HG03460 (cell line): ENCODE data around the gene OSER1.

Experiments used
- ATAC-seq: cut with Tn5 transposase; IDR thresholded peaks from one replicate; pipeline ENCODE4 v1.9.1; 2021; ENCODE audit not compliant: unreplicated experiment

Gene OSER1

GRCh38 chr20:44180814-44181213 lies 29.8 kb downstream of the OSER1 start:
- ATAC-seq = no peak

GRCh38 chr20:44176833-44177534 lies 33.6 kb downstream of the OSER1 start:
- ATAC-seq = no peak

DNA sequence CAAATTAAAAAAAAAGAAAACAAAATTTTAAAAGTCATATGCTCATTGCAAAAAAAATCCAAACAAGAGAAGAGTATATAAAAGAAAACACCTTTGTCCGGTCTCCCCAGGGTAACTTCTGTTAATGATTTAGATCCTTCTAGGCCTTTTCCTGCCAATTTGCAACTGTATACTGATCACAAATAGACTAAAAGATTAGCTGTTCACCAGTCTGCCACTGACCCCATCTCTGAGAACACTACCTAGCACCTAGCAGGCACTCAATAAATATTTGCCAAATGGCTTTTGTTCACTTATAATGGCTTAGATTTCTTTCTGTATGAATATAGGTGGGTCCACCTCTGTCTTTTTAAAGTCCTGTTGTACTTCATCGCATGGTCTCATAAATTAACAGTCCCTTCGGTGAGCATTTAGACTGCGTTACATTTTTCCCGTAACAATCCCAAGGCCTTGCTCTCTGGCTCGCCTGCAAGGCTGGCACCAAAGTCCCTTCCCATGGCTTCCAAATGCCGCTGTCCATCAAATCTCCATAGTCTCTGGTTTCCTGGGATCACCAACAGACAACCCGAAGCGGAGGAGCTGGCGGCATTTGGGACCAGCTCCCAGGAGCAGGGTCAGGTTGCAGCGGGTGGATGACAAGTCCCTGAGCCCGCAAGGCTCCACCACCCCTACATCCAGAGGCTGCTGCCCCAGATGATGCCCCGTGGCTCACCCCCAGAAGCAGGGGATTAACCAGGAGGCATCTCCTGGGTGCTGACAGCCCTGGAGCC lies 35.4 kb downstream of the OSER1 start:
- no peak for ATAC-seq

- ATAC-seq = no peak
Measured at GRCh38 chr20:44173846-44174245, 36.7 kb downstream of the OSER1 start.

GRCh38 chr20:44173116-44173515 lies 37.5 kb downstream of the OSER1 start:
- ATAC-seq = no peak

DNA sequence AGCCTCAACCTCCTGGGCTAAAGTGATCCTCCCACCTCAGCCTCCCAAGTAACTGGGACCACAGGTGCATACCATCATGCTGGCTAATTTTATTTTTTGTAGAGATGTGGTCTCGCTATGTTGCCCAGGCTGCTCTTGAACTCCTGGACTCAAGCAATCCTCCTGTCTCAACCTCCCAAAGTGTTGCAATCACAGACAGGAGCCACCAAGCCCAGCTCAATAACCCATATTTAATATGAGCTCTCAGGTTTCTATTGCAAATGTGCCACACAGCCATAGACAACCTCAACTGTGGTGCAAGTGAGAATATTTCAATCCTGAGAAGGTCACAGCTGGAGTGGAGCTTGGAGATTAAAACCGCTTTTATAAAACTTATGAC lies 38.0 kb downstream of the OSER1 start:
- no peak for ATAC-seq

- no peak for ATAC-seq
Measured at GRCh38 chr20:44171775-44172571, 38.6 kb downstream of the OSER1 start.

GRCh38 chr20:44170816-44171410 lies 39.7 kb downstream of the OSER1 start:
- ATAC-seq = no peak

- ATAC-seq = no peak
Measured at GRCh38 chr20:44167736-44168135, 42.8 kb downstream of the OSER1 start.

GRCh38 chr20:44166477-44166876 lies 44.1 kb downstream of the OSER1 start:
- ATAC-seq = no peak

DNA sequence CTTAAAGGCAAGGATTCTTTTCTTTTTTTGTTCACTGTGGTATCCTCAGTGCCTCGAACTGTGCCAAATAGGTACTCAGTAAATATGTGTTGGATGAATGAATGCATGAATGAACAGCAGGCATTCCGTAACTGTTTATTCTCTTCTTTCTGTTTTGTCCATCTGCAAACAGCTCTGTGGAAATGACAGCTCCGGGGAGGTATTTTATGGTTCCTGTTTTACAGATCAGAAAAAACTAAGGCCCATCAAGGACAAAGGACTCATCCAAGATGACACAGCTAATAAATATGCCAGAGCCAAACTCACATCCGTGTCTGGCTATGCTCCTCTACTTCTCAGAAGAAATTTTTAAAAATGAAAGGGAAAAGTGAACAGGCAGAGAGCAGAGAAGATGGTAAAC lies 44.6 kb downstream of the OSER1 start:
- ATAC-seq = no peak

- ATAC-seq = no peak
Measured at GRCh38 chr20:44160133-44160532, 50.4 kb downstream of the OSER1 start.

DNA sequence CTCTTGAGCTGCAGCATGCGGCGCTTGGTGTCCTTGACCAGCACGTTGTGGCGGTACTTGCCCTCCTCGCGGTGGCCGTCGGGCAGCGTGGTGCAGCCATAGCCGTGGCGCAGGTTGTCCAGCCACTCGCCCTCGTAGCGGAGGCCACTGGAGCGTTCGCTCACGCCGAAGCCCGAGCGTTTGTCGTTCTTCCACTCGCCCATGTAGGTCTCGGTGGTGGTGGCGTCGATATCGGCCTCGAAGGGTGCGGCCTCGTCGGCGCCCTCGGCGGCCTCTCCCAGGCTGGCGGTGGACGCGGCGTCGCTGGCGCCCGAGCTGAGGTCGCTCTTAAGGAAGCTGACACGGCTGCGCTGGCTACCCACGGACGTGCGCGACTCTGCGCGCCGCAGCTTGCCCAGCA lies 50.9 kb downstream of the OSER1 start:
- ATAC-seq = no peak

DNA sequence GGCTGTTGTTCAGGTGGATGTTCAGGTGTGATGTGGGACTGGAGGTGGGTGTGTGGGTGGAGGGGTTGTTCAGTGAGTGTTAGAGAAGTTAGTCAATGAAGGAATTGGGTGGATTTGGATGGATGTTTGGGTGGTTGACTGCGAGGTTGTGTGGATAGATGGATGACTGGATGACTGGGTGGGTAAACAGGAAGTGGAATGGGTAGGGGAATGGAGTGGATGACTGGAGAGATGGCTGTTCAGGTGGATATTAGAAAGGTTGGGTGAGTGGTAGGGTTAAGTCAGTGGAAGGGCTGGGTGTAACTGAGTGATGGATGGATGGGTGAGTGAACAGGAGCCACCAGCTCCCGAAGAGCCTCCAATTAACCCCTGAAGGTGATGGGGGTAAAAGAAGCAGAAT lies 51.4 kb downstream of the OSER1 start:
- no peak for ATAC-seq

DNA sequence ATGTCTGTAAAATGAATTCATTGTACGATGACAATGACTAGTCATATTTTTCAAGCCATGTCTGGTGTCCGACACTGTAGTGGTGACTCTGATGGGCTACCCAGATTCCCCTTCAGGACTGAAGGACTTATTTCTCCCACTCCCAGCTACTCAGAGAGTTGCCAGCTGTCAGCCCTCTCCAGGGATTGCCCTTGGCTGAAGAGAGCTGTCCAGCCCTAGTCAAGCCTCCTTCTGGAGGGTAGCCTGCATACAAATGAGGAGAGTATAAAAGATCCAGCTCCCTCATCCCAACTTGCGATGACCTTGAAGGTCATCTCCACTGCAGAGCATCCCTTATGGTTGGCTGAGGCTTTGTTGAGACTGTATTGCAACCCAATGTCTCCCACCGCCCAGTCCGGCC lies 53.5 kb downstream of the OSER1 start:
- ATAC-seq = no peak

DNA sequence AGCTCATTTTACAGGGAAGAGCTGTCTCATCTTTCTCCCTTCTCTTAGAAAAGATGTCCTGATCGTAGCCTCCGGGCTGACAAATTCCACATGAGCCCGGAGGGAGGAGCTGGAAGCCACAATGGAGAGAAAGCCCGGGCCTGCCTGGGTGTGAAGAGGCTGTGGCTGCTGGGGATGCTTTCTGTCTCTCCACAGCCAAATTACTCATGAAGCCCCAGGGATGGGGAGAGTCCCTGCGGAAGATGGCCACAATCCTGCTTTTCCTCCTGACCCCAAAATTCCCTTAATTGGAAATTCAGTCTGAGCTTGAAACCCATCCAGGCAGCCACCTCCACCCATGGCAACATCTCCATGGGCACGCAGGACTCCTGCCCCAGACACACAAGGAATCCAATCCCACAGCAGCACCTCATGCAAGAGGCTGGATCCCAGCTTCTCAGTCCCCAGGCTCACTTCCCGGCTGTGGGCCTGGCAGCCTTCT lies 56.0 kb downstream of the OSER1 start:
- ATAC-seq = no peak

DNA sequence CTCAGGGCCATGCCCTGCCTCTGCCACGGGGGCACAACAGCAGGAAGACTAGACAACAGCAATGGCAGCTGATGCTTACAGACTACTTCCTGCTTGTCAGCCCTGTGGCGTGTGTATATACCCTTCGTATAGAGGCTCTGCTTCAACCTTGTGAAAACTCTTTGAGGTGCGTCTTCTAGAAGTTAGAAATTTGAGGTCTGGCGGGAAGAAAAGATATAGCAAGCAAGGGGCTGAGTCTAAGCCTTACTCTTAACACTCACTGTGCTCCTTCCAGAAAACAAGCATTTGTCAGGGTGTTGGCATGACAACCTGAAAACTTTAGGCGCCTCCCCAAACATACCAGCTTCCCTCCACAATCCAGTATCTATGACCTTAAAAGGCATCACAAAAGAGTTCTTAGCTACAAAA lies 56.9 kb downstream of the OSER1 start:
- ATAC-seq = no peak

DNA sequence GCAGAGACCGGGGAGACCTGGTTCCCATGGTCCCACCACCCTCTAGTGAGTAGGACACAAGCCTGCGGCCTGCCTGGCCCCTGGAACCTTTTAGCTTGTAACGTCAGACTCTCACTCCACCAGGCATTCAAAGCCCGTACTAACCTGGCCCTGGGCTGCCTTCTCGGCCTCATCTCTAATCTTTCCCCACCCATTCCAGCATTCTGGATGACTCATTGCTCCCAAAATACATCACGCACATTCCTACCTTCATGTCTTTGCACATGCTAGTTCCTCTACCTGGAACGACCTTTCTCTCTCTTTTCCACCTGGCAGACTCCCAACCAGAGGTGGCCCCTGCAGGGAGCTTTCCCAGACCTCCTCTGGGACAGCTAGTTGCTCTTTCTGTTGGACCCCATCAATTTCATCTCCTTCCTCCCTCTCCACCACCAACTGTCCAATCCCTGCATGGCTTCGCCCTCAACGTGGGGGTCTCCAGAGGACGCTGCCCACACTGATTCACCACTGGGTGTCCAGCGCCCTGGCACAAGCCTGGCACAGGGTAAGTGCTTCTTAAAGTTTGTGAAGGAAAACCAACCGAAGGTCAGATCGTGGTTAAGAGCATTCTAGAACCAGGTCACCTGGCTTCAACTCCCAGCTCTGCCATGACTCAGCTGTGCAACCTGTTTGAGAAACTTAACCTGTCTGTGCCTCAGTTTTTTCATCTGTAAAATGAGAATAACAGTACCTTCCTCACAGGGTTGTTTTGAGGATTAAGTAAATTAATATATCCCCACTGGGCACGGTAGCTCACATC lies 58.8 kb downstream of the OSER1 start:
- ATAC-seq = no peak

- ATAC-seq = no peak
Measured at GRCh38 chr20:44146272-44146671, 64.3 kb downstream of the OSER1 start.
